GM23248 (cell line): ENCODE measurements around the gene ARHGEF10L. TPM values are rescaled to one million over a fixed set of nuclear protein-coding genes. Genes with fewer than 3 reads are reported as not detected.

ENCODE experiments used
- DNase-seq: peaks from one replicate; pipeline ENCODE4 v3.0.0-alpha.2; 2015
- H2AFZ ChIP-seq: fragments of 200-600 bp; sonication (generic); 2 replicates; pipeline ENCODE4 v1.6.1; 2016; ENCODE audit warnings: antibody characterized with exemption
- H3F3A ChIP-seq: fragments of 200-600 bp; sonication (generic); 2 replicates; pipeline ENCODE4 v1.6.1; 2016; ENCODE audit warnings: mild to moderate bottlenecking, antibody characterized with exemption, mixed run types; ENCODE audit not compliant: insufficient read depth
- H3K27ac ChIP-seq: fragments of 200-600 bp; sonication (generic); 2 replicates; pipeline ENCODE4 v1.5.1; 2016; ENCODE audit warnings: mild to moderate bottlenecking
- H3K27me3 ChIP-seq: fragments of 200-600 bp; sonication (generic); replicated peaks from 2 replicates; pipeline ENCODE4 v1.6.1; 2016; ENCODE audit warnings: mild to moderate bottlenecking; ENCODE audit not compliant: insufficient read depth
- H3K36me3 ChIP-seq: fragments of 200-600 bp; sonication (generic); 2 replicates; pipeline ENCODE4 v1.6.1; 2016; ENCODE audit warnings: low read depth, mild to moderate bottlenecking
- H3K4me1 ChIP-seq: fragments of 200-600 bp; sonication (generic); 2 replicates; pipeline ENCODE4 v1.6.1; 2016; ENCODE audit warnings: mild to moderate bottlenecking; ENCODE audit not compliant: insufficient read depth
- H3K4me2 ChIP-seq: fragments of 200-600 bp; sonication (generic); one replicate; pipeline ENCODE4 v1.6.1; 2016; ENCODE audit warnings: mild to moderate bottlenecking; ENCODE audit not compliant: unreplicated experiment
- H3K4me3 ChIP-seq: fragments of 200-600 bp; sonication (generic); 2 replicates; pipeline ENCODE4 v1.5.1; 2016; ENCODE audit warnings: mild to moderate bottlenecking
- H3K79me2 ChIP-seq: fragments of 200-600 bp; sonication (generic); 2 replicates; pipeline ENCODE4 v1.6.1; 2016; ENCODE audit warnings: mild to moderate bottlenecking; ENCODE audit not compliant: insufficient read depth
- H3K9ac ChIP-seq: fragments of 200-600 bp; sonication (generic); 2 replicates; pipeline ENCODE4 v1.6.1; 2016; ENCODE audit warnings: mild to moderate bottlenecking
- H3K9me2 ChIP-seq: fragments of 200-600 bp; sonication (generic); 2 replicates; pipeline ENCODE4 v1.6.1; 2016; ENCODE audit warnings: mixed run types, mild to moderate bottlenecking, moderate library complexity; ENCODE audit not compliant: insufficient read depth
- H3K9me3 ChIP-seq: fragments of 200-600 bp; sonication (generic); one replicate; pipeline ENCODE4 v1.6.1; 2017; ENCODE audit warnings: low read depth
- H4K20me1 ChIP-seq: fragments of 200-600 bp; sonication (generic); 2 replicates; pipeline ENCODE4 v1.6.0; 2016; ENCODE audit not compliant: insufficient read depth
- EZH2 ChIP-seq: fragments of 200-600 bp; sonication (generic); IDR thresholded peaks from 2 replicates; pipeline ENCODE4 v1.6.1; 2018; ENCODE audit warnings: antibody characterized with exemption, mild to moderate bottlenecking; ENCODE audit not compliant: insufficient read depth, poor library complexity, severe bottlenecking
- EZH2phosphoT487 ChIP-seq: fragments of 200-600 bp; sonication (generic); IDR thresholded peaks from 2 replicates; pipeline ENCODE4 v1.6.1; 2018; ENCODE audit warnings: antibody characterized with exemption, moderate library complexity, mild to moderate bottlenecking, low read depth; ENCODE audit not compliant: insufficient read depth
- WGBS, 2 experiments: methylation state at CpG; one replicate each; pipeline ENCODE4 v1.1.6; 2015 to 2017; ENCODE audit warnings: low lambda C conversion rate in 2 of 2, low coverage in 1 of 2; ENCODE audit errors: missing lambda C conversion rate in 2 of 2; 5-methylcytosine and 5-hydroxymethylcytosine counted together
- in situ Hi-C: fragments of 300-500 bp; cut with MboI; formaldehyde crosslinking; loops from 2 replicates; pipeline ENCODE4 v1.15.0; 2020
- polyA plus RNA-seq: library from polyadenylated mRNA; unstranded; fragments of >200 nt; fragmentation: Nextera tagmentation; extraction: Ambion mirVana; gene quantifications from 2 replicates; pipeline ENCODE4 v1.2.1, GENCODE V29; 2016
- total RNA-seq: library from RNA; depleted of rRNA; stranded (reverse); fragments of >200 nt; shearing (Covaris generic); gene quantifications from 2 replicates; pipeline ENCODE4 v1.2.3, GENCODE V29; 2014

ARHGEF10L gene
- total and polyA plus RNA-seq, 2 experiments from 2014 or later = 6.0 to 19.3 TPM

DNA sequence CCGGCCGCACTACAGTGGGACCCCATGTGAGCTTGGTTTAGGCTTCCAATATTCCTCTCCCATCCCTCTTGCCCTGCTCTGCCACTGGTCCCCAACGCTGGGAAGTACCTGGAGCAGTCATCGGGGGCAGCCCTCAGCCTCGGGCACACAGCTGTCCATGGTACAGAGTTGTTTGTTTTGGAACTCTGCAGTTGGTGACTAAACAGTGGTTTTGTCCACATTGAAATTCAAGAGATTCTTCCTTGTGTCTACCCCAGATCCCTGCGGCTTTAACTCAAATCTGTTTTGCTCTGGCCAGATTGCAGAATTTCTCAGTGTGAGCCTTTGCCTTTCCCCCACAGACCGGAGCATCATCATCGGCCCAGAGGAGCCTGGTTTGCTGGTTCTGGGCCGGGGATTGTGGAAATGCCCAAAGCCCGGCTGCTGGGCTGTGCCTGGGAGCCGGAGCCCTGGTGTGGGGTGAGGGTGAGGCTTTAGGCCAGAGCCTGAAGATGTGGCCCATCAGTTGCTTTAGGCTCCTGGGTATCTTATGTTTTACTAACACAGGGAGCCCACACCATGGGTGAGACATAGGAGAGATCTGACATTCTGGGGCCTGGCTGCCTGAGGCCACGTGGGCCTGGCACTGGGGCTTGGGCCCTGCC, 93.2 kb downstream of the ARHGEF10L start:
- peak; percentile 74 for DNase-seq
- 77 to 78% methylated on average over 12 of the region's 12 CpGs for WGBS, 2 experiments
- Histone ChIP-seq H2AFZ (no peak overlapping the region), H3K9me3 (no peaks in the 10 kb centered on the region), H3K4me2 (peak overlapping the region; percentile 41), H3K4me1 (peaks cover 32% of the 10 kb centered on the region), H4K20me1 (no peaks in the 10 kb centered on the region), H3K9me2 (no peaks in the 10 kb centered on the region), H3K27ac (peak overlapping the region; percentile 70), H3F3A (peaks cover 8% of the 10 kb centered on the region), H3K27me3 (no peaks in the 10 kb centered on the region), H3K79me2 (no peaks in the 10 kb centered on the region), H3K36me3 (no peaks in the 10 kb centered on the region; the same call in 1 of the 2 replicates), H3K4me3 (no peak overlapping the region), H3K9ac (peak overlapping the region; percentile 39)
- TF ChIP-seq EZH2 (no peak), EZH2phosphoT487 (no peak)
- in situ Hi-C loops = no loop called here

DNA sequence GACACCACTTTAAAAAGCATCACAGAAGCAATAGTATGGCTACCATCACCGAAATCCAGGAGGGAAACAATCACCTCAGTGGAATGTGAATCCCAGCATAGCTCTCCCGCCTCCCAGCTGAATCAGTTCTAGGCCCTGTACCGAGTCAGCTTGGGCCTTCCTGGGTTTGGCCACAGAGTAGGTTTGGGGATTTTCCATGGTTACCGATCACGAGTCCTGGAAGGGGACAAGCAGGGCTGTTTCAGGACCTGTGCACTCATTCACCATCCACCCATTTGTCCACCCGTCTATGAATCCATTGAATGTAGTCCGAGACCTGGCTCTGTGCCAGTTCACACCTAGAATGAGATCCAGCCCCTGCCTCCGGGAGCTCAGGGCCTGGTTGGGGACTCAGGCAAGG, 94.2 kb downstream of the ARHGEF10L start:
- H4K20me1 ChIP-seq = no peaks in the 10 kb centered on the region
- H3K9me3 ChIP-seq = no peaks in the 10 kb centered on the region
- peaks cover 6% of the 10 kb centered on the region; the same call in 1 of the 2 replicates for H3K36me3 ChIP-seq
- H2AFZ ChIP-seq = no peak overlapping the region
- peak overlapping the region; percentile 41 for H3K4me2 ChIP-seq
- H3K4me3 ChIP-seq = no peak overlapping the region
- peak overlapping the region; percentile 17; the same call in 1 of the 2 replicates for H3K9ac ChIP-seq
- peaks cover 32% of the 10 kb centered on the region for H3K4me1 ChIP-seq
- H3K9me2 ChIP-seq = no peaks in the 10 kb centered on the region
- in situ Hi-C loops = no loop called here
- no peaks in the 10 kb centered on the region for H3K79me2 ChIP-seq
- DNase-seq = peak; percentile 91
- 28 to 30% methylated on average over 8 of the region's 8 CpGs for WGBS, 2 experiments
- peaks cover 8% of the 10 kb centered on the region for H3F3A ChIP-seq
- peak overlapping the region; percentile 70 for H3K27ac ChIP-seq
- no peaks in the 10 kb centered on the region for H3K27me3 ChIP-seq
- TF ChIP-seq EZH2phosphoT487 (no peak), EZH2 (no peak)

DNA sequence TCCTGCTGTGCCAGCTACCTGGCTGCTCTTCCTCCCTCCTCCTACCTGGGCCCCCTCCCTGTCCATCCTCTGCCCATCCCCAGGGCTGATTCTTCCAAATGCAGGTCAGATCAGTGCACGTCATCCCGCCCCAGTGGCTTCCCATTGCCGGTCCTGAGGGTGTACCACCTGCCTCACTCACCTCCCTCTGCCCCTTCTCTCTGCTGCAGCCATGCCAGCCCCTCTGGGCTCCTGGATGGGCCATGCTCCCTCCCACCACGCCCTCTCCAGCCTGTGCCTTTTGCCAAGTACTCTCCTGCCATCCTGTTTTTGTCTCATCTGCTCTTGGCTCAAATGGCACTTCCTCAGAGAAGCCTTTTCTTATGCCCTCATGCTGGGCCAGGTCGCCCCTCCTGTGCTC, 95.8 kb downstream of the ARHGEF10L start:
- peaks cover 8% of the 10 kb centered on the region for H3F3A ChIP-seq
- TF ChIP-seq EZH2 = no peak
- no peak overlapping the region for H3K9ac ChIP-seq
- H2AFZ ChIP-seq = no peak overlapping the region
- 92 to 98% methylated on average over 5 of the region's 5 CpGs for WGBS, 2 experiments
- no peaks in the 10 kb centered on the region for H3K27me3 ChIP-seq
- no peaks in the 10 kb centered on the region for H3K9me2 ChIP-seq
- H3K27ac ChIP-seq = no peak overlapping the region
- H3K4me2 ChIP-seq = no peak overlapping the region
- H3K9me3 ChIP-seq = no peaks in the 10 kb centered on the region
- no peaks in the 10 kb centered on the region for H4K20me1 ChIP-seq
- H3K79me2 ChIP-seq = no peaks in the 10 kb centered on the region
- no peak overlapping the region for H3K4me3 ChIP-seq
- peaks cover 26% of the 10 kb centered on the region for H3K4me1 ChIP-seq
- in situ Hi-C loops = no loop called here
- H3K36me3 ChIP-seq = peaks cover 9% of the 10 kb centered on the region; the same call in 1 of the 2 replicates
- no peak for DNase-seq

DNA sequence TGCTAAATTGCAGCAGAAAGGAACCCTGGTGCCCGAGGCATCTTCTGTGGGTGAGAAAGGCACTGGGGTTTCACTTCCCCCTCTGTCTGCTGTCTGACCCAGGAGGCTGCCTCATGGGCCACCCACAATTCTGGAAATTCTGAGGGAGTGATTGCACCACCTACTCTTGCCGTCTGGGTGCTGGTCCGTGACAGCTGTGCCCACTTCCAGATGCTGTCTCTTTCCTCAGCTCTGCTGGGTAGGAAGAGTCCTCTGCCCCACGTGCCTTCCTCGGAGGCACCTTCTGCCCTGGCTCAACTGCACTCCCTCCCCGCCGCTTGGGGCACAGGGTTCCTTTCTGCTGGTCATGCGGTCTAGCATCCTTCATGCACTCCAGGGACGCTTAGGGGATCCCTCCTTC, 96.3 kb downstream of the ARHGEF10L start:
- H3K36me3 ChIP-seq = peaks cover 11% of the 10 kb centered on the region; the same call in 1 of the 2 replicates
- TF ChIP-seq EZH2phosphoT487 = no peak
- no peak for TF ChIP-seq EZH2

More for the DNA sequence above, 96.3 kb downstream of the ARHGEF10L start:
- Histone ChIP-seq H3K9ac (no peak overlapping the region), H3K9me2 (no peaks in the 10 kb centered on the region), H2AFZ (no peak overlapping the region), H3K4me2 (no peak overlapping the region), H3K9me3 (no peaks in the 10 kb centered on the region), H3K27ac (no peak overlapping the region), H3K4me3 (no peak overlapping the region), H3K79me2 (no peaks in the 10 kb centered on the region), H3F3A (peaks cover 8% of the 10 kb centered on the region), H3K4me1 (peaks cover 23% of the 10 kb centered on the region), H4K20me1 (no peaks in the 10 kb centered on the region), H3K27me3 (no peaks in the 10 kb centered on the region)
- no peak for DNase-seq
- in situ Hi-C loops = no loop called here
- WGBS, 2 experiments = 94 to 99% methylated on average over 9 of the region's 9 CpGs
